Nephron (organoid): ENCODE results near the gene CRTAC1.
A peak's percentile ranks its signal among the peaks of the same experiment; 100 is the strongest.

ENCODE experiments used
- H3K27ac Mint-ChIP-seq, 3 experiments: 2 replicates each; pipeline ENCODE4 v1.8.0; 2020; ENCODE audit warnings: mixed read lengths in 3 of 3, mild to moderate bottlenecking in 2 of 3, moderate library complexity in 1 of 3
- H3K27me3 Mint-ChIP-seq: 2 replicates; pipeline ENCODE4 v1.8.0; 2021; ENCODE audit warnings: low read depth, mild to moderate bottlenecking, moderate library complexity, mixed read lengths
- H3K36me3 Mint-ChIP-seq: 2 replicates; pipeline ENCODE4 v1.8.0; 2020; ENCODE audit warnings: low read depth, mixed read lengths
- H3K4me1 Mint-ChIP-seq: 2 replicates; pipeline ENCODE4 v1.8.0; 2020; ENCODE audit warnings: mixed read lengths
- H3K4me3 Mint-ChIP-seq, 3 experiments: 2 replicates each; pipeline ENCODE4 v1.8.0; 2020; ENCODE audit warnings: mild to moderate bottlenecking in 3 of 3, mixed read lengths in 3 of 3, moderate library complexity in 2 of 3
- H3K9me3 Mint-ChIP-seq: 2 replicates; pipeline ENCODE4 v1.8.0; 2020; ENCODE audit warnings: mixed read lengths
- TF ChIP-seq, protein P1 (sequence below), 3 experiments: fragments of 200-600 bp; sonication (generic); IDR thresholded peaks; one replicate each; pipeline ENCODE4 v1.5.0; 2021; ENCODE audit warnings: antibody characterized with exemption in 3 of 3; ENCODE audit not compliant: unreplicated experiment in 3 of 3

The CRTAC1 gene

DNA sequence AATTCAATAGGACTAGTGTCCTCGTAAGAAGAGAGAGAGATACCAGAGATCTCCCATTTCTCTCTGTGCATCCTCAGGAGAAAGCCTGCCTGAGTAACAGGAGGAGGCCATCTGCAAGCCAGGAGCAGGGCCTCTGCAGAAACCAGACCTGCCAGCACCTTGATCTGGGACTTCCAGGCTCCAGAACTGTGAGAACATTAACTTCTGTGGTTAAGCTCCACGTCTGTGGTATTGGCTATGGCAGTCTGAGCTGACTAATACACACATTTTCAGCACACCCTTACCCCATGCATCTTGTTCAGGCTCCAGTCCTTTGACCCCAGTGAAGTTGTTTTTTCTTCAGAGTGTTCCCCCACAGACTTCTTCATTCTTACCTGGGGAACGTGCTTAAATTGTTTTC, 3.1 kb upstream of the CRTAC1 start:
- H3K27me3 Mint-ChIP-seq = peaks cover 93% of the 10 kb centered on the region
- H3K27ac Mint-ChIP-seq = no peak overlapping the region
- H3K36me3 Mint-ChIP-seq = no peaks in the 10 kb centered on the region
- peaks cover 5% of the 10 kb centered on the region for H3K4me1 Mint-ChIP-seq
- no peaks in the 10 kb centered on the region for H3K9me3 Mint-ChIP-seq
- TF ChIP-seq, protein P1, sequence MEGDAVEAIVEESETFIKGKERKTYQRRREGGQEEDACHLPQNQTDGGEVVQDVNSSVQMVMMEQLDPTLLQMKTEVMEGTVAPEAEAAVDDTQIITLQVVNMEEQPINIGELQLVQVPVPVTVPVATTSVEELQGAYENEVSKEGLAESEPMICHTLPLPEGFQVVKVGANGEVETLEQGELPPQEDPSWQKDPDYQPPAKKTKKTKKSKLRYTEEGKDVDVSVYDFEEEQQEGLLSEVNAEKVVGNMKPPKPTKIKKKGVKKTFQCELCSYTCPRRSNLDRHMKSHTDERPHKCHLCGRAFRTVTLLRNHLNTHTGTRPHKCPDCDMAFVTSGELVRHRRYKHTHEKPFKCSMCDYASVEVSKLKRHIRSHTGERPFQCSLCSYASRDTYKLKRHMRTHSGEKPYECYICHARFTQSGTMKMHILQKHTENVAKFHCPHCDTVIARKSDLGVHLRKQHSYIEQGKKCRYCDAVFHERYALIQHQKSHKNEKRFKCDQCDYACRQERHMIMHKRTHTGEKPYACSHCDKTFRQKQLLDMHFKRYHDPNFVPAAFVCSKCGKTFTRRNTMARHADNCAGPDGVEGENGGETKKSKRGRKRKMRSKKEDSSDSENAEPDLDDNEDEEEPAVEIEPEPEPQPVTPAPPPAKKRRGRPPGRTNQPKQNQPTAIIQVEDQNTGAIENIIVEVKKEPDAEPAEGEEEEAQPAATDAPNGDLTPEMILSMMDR (IDR thresholded peaks at IDR 0.05; ENCODE audit: unreplicated experiment in 3 of 3) = no peak
- no peak overlapping the region for H3K4me3 Mint-ChIP-seq

DNA sequence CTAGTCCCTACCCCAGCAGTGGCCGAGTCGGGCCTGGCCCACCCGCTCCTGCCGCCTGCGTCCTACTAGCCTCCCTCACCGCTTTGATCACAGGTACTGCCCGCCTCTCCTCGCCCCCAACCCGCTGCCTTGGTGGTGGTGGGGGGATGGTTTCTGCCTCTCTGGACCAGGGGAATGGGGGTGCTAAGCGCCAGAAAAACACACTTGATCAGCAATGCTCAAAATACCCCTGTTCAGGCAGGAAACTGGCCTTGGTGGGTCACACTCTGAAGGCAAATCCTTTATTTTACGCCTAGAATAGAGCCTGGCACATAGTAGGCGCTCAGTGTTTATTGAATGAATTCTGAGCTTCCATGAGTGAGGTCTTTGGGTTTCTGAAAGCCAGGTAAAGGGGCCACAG, 1.0 kb upstream of the CRTAC1 start:
- peaks cover 93% of the 10 kb centered on the region for H3K27me3 Mint-ChIP-seq
- no peaks in the 10 kb centered on the region for H3K36me3 Mint-ChIP-seq
- H3K4me1 Mint-ChIP-seq = peaks cover 5% of the 10 kb centered on the region
- peak overlapping the region; percentile 66 to 80 (median 78) for H3K4me3 Mint-ChIP-seq
- H3K9me3 Mint-ChIP-seq = no peaks in the 10 kb centered on the region
- TF ChIP-seq, protein P1 (IDR thresholded peaks at IDR 0.05; ENCODE audit: unreplicated experiment in 3 of 3) = no peak
- H3K27ac Mint-ChIP-seq = no peak overlapping the region

DNA sequence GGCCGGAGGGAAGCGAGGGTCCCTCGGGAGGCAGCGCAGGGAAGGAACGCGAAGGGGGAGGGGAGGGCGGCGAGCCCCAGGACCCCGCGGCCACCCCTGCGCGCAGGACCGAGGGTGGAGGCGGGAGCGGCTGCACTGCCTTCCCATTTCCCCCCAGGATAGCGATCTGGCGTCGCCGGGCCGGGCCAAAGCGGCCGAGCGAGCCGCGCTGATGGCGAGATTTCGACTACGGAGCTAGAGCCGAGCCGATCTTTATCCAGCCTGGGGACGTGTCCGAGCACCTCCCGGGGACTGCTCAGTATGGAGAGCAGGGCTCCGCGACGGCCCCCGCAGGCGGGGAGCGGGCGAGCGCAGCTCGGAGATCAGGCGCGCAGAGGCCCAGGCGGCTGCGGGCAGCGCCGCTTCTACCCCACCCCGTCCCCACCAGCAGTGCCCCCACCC, 590 bp upstream of the CRTAC1 start:
- TF ChIP-seq, protein P1 (IDR thresholded peaks at IDR 0.05; ENCODE audit: unreplicated experiment in 3 of 3) = no peak

DNA sequence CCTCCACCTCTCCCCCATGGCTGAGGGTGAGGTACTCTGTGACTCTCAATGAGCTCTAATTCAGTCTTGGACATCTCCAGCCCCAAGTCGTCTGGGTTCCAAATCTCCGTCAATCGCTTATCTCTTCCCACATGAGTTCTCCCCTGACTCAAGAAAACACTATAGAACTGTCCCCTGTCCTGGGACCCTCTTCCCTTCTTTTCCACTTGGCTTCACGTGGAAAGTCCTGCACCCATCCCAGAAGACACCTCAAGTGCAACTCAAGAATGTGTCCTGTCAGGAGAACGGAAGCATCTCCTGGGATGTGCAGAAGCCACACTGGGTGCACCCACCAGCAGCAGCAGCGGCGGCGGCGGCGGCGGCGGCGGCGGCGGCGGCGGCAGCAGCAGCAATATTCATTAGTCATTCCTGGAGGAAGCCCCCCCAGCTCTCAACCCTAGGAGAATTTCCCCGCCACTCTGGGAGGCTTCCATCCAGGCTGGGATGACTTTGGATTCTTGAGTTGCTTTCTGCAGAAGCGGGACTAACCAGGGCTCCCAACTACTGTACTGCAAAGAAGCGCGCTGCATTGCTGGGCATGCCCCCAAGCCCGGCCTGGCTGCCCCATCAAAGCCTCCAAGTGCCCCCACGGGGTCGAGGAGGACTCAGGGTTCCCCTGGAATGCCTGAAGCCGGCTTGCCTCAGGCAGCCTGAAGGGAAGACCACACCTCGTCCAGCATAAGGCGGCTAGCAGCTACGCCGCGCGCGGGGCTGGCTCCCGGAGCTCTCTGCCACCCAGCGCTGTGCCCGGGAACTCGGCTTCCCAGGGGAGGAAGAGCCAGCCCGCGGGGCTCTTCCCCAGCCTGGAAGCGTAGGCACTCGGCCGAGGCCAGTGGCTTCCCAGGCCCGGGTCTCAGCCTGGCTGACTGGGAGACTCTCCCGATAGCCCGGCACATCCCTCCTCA, 1.0 kb downstream of the CRTAC1 start:
- H3K27me3 Mint-ChIP-seq = peaks cover 92% of the 10 kb centered on the region
- H3K9me3 Mint-ChIP-seq = no peaks in the 10 kb centered on the region
- H3K4me1 Mint-ChIP-seq = peaks cover 5% of the 10 kb centered on the region
- H3K27ac Mint-ChIP-seq = no peak overlapping the region
- no peaks in the 10 kb centered on the region for H3K36me3 Mint-ChIP-seq
- H3K4me3 Mint-ChIP-seq = peak overlapping the region; percentile 52 to 66 (median 63)
- TF ChIP-seq, protein P1 (IDR thresholded peaks at IDR 0.05; ENCODE audit: unreplicated experiment in 3 of 3) = no peak

More for the DNA sequence above, 590 bp upstream of the CRTAC1 start:
- Mint-ChIP-seq H3K36me3 (no peaks in the 10 kb centered on the region), H3K27ac (no peak overlapping the region), H3K9me3 (no peaks in the 10 kb centered on the region), H3K4me1 (peaks cover 5% of the 10 kb centered on the region), H3K27me3 (peaks cover 93% of the 10 kb centered on the region), H3K4me3 (peak overlapping the region; percentile 65 to 75 (median 65))

DNA sequence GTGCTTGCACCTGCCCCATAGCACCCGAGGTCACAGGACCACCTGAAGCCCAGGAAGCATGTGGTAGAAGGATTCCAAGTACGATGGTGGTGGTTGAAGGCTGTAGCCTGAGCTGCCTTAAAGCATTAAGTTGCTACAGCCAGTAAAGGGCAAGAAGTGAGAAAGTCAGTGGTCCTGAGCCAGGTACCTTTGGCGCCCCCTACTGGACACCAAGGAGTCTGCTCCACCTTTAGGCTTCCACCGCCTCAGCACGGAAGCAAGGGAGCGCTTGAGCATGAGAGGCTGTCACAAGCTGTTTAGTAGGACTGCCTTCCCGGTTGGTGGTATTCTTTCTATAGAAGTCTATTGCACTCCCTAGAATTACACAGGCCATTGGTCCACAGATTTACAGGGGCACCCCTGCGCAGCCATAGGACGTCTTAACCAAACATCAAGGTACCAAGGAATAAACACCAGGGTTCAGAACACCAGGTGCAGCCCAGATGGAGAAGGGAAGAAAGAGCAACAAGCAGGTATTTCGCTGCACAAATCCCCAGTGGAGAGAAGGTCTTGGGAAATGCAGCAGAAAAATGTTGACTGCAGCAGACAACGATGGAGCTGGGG, 2.2 kb downstream of the CRTAC1 start:
- TF ChIP-seq, protein P1 (IDR thresholded peaks at IDR 0.05; ENCODE audit: unreplicated experiment in 3 of 3) = peak; percentile 62 to 81 (median 76)
- Mint-ChIP-seq H3K4me3 (peak overlapping the region; percentile 51 to 68 (median 67)), H3K4me1 (peaks cover 5% of the 10 kb centered on the region), H3K9me3 (no peaks in the 10 kb centered on the region), H3K36me3 (no peaks in the 10 kb centered on the region), H3K27ac (no peak overlapping the region), H3K27me3 (peaks cover 92% of the 10 kb centered on the region)
